HCT116 (cell line): ENCODE data around the gene AKAP11. TPM values are rescaled to one million over a fixed set of nuclear protein-coding genes. Genes with fewer than 3 reads are reported as not detected.

ENCODE experiments used
- ATAC-seq: fragments of 200-7000 bp; cut with Tn5 transposase; 2 replicates; pipeline ENCODE4 v1.9.1; 2020; ENCODE audit warnings: mild to moderate bottlenecking, moderate library complexity
- BruUV-seq: library from RNA; stranded (reverse); fragments of 400-500 nt; replicated peaks from 2 replicates; lab custom pipeline; 2021; lab: Mats Ljungman, UMichigan
- CTCF ChIA-PET: fragments of 300-600 bp; sonication (Branson Sonifier 250); formaldehyde crosslinking; loops from one replicate; lab custom pipeline; 2021; ENCODE audit warnings: antibody characterized with exemption; lab: Charles Lee
- POLR2A ChIA-PET: fragments of 300-600, 350-600 bp; sonication (Branson Sonifier 250); formaldehyde crosslinking; loops from one replicate; lab custom pipeline; 2021; ENCODE audit warnings: antibody characterized with exemption; lab: Charles Lee
- RAD21 ChIA-PET, 2 experiments: fragments of 300-600 bp; sonication (Branson Sonifier 250); formaldehyde crosslinking; loops; one replicate each; lab custom pipeline; 2023; ENCODE audit warnings: low total read pairs in 2 of 2; ENCODE audit not compliant: uncharacterized antibody in 2 of 2, unreplicated experiment in 2 of 2, low non-redundant PET in 1 of 2; lab: Charles Lee
- DNase-seq: peaks from one replicate; pipeline ENCODE4 v3.0.0-alpha.2; 2010; ENCODE audit warnings: low read depth, low spot score
- H2AFZ ChIP-seq: fragments of 200-600 bp; shearing (Covaris generic), sonication (generic); 2 replicates; pipeline ENCODE4 v1.6.1; 2017; ENCODE audit warnings: low read depth, mixed run types, mixed read lengths, antibody characterized with exemption, low read length; ENCODE audit not compliant: poor library complexity, severe bottlenecking
- H3K27ac ChIP-seq: 2 replicates; pipeline ENCODE4 v1.5.1; 2012; ENCODE audit warnings: low read depth, low read length
- H3K27me3 ChIP-seq: fragments of 200-600 bp; sonication (generic); 2 replicates; pipeline ENCODE4 v1.6.1; 2016; ENCODE audit warnings: mixed run types, low read length, mixed read lengths; ENCODE audit not compliant: insufficient read depth
- H3K36me3 ChIP-seq, 2 experiments: fragments of 200-500 bp in 1 of 2; fragments of 200-600 bp in 1 of 2; sonication (Bioruptor generic) in 1 of 2; sonication (generic) in 1 of 2; 2 replicates each; pipeline versions ENCODE4 v1.5.1 to v1.6.1; 2014 to 2016; ENCODE audit warnings: low read length in 2 of 2, inconsistent platforms in 1 of 2, mixed read lengths in 1 of 2, mixed run types in 1 of 2; ENCODE audit not compliant: insufficient read depth in 2 of 2, control insufficient read depth in 1 of 2
- H3K4me1 ChIP-seq, 2 experiments: fragments of 200-600 bp in 1 of 2; sonication (generic) in 1 of 2; 2 replicates each; pipeline versions ENCODE4 v1.5.1 to v1.6.1; 2012 to 2017; ENCODE audit warnings: low read length in 2 of 2, inconsistent platforms in 1 of 2, mild to moderate bottlenecking in 1 of 2, mixed read lengths in 1 of 2, mixed run types in 1 of 2, moderate library complexity in 1 of 2; ENCODE audit not compliant: insufficient read depth in 2 of 2, control insufficient read depth in 1 of 2
- H3K4me2 ChIP-seq: fragments of 200-600 bp; sonication (generic); 2 replicates; pipeline ENCODE4 v1.6.1; 2017; ENCODE audit warnings: mixed run types, low read length, mixed read lengths
- H3K4me3 ChIP-seq, 2 experiments: fragments of 200-600 bp in 1 of 2; sonication (generic) in 1 of 2; replicated peaks in 1 of 2; 2 replicates each; pipeline ENCODE4 v1.5.1; 2011 to 2016; ENCODE audit warnings: low read length in 2 of 2, control low read depth in 1 of 2, low read depth in 1 of 2, mild to moderate bottlenecking in 1 of 2, mixed read lengths in 1 of 2, mixed run types in 1 of 2
- H3K79me2 ChIP-seq: fragments of 200-600 bp; sonication (generic); 2 replicates; pipeline ENCODE4 v1.6.1; 2017; ENCODE audit warnings: mild to moderate bottlenecking, mixed run types, low read length, moderate library complexity, mixed read lengths; ENCODE audit not compliant: insufficient read depth
- H3K9ac ChIP-seq: fragments of 200-600 bp; sonication (generic); 2 replicates; pipeline ENCODE4 v1.6.1; 2016; ENCODE audit warnings: low read length, mixed read lengths
- H3K9me2 ChIP-seq: fragments of 200-600 bp; sonication (generic), shearing (Covaris generic); 2 replicates; pipeline ENCODE4 v1.6.1; 2017; ENCODE audit warnings: mixed run types, mild to moderate bottlenecking, moderate library complexity; ENCODE audit not compliant: insufficient read depth
- H3K9me3 ChIP-seq, 2 experiments: fragments of 200-500 bp in 1 of 2; fragments of 200-600 bp in 1 of 2; sonication (Bioruptor generic) in 1 of 2; sonication (generic) in 1 of 2; 2 replicates each; pipeline ENCODE4 v1.6.1; 2014 to 2017; ENCODE audit warnings: low read length in 2 of 2, mixed read lengths in 2 of 2, inconsistent platforms in 1 of 2, low read depth in 1 of 2, mild to moderate bottlenecking in 1 of 2, mixed run types in 1 of 2, moderate library complexity in 1 of 2; ENCODE audit not compliant: control insufficient read depth in 1 of 2, insufficient read depth in 1 of 2
- H4K20me1 ChIP-seq: fragments of 200-600 bp; sonication (generic), shearing (Covaris generic); 2 replicates; pipeline ENCODE4 v1.6.1; 2017; ENCODE audit warnings: mixed run types, mild to moderate bottlenecking, moderate library complexity; ENCODE audit not compliant: insufficient read depth
- CBX3 ChIP-seq: IDR thresholded peaks from 2 replicates; pipeline ENCODE4 v1.6.1; 2012; ENCODE audit warnings: low read depth
- EGR1 ChIP-seq: IDR thresholded peaks from 2 replicates; pipeline ENCODE4 v1.6.1; 2012; ENCODE audit warnings: low read depth
- EZH2 ChIP-seq: fragments of 200-600 bp; sonication (generic); IDR thresholded peaks from 2 replicates; pipeline ENCODE4 v1.6.1; 2017; ENCODE audit warnings: antibody characterized with exemption, mixed run types
- EZH2phosphoT487 ChIP-seq: fragments of 200-600 bp; IDR thresholded peaks from 2 replicates; pipeline ENCODE4 v1.6.1; 2018; ENCODE audit warnings: antibody characterized with exemption, borderline replicate concordance
- JUND ChIP-seq: IDR thresholded peaks from 2 replicates; pipeline ENCODE4 v1.6.1; 2012
- POLR2A ChIP-seq: IDR thresholded peaks from 2 replicates; pipeline ENCODE4 v1.7.0; 2011; ENCODE audit warnings: borderline replicate concordance; ENCODE audit not compliant: insufficient read depth, insufficient read length; ENCODE audit errors: extremely low read depth
- SIN3A ChIP-seq: IDR thresholded peaks from 2 replicates; pipeline ENCODE4 v1.6.1; 2012; ENCODE audit warnings: low read depth
- SP1 ChIP-seq: IDR thresholded peaks from 2 replicates; pipeline ENCODE4 v1.6.1; 2012; ENCODE audit warnings: low read depth
- TCF7L2 ChIP-seq: IDR thresholded peaks from 2 replicates; pipeline ENCODE4 v1.7.0; 2011; ENCODE audit warnings: borderline replicate concordance, inconsistent platforms; ENCODE audit not compliant: insufficient read depth, insufficient read length; ENCODE audit errors: extremely low read depth
- YY1 ChIP-seq: IDR thresholded peaks from 2 replicates; pipeline ENCODE4 v1.6.1; 2011; ENCODE audit warnings: low read length, low read depth, moderate library complexity, mild to moderate bottlenecking; ENCODE audit not compliant: insufficient replicate concordance; ENCODE audit errors: extremely low read depth
- ZFX ChIP-seq: fragments of 450-650 bp; IDR thresholded peaks from 2 replicates; pipeline ENCODE4 v1.6.1; 2017
- ZNF274 ChIP-seq: fragments of 200-500 bp; sonication (Bioruptor generic); IDR thresholded peaks from 2 replicates; pipeline ENCODE4 v1.6.1; 2014; ENCODE audit warnings: mild to moderate bottlenecking, low read depth, low read length, inconsistent platforms
- intact Hi-C: fragments of 100-400 bp; cut with micrococcal nuclease; formaldehyde crosslinking; loops from 2 replicates; pipeline ENCODE4 v1.10.0; 2022
- total RNA-seq: library from RNA; stranded (reverse); gene quantifications from one replicate; pipeline ENCODE4 v1.2.1, GENCODE V29; 2021; ENCODE audit not compliant: unreplicated experiment
- TF ChIP-seq, protein P1 (sequence below): IDR thresholded peaks from 2 replicates; pipeline ENCODE4 v1.6.1; 2012; ENCODE audit warnings: low read depth
- TF ChIP-seq, protein P2 (sequence below): IDR thresholded peaks from 2 replicates; pipeline ENCODE4 v1.6.1; 2012
- TF ChIP-seq, protein P3 (sequence below), 3 experiments: fragments of 200-600 bp in 1 of 3; sonication (generic) in 1 of 3; IDR thresholded peaks in 2 of 3; conservative IDR thresholded peaks in 1 of 3; 2 replicates each; pipeline ENCODE4 v1.5.1; 2012 to 2017; ENCODE audit warnings: low read depth in 2 of 3, low read length in 2 of 3, antibody characterized with exemption in 1 of 3, borderline replicate concordance in 1 of 3, control low read depth in 1 of 3, mild to moderate bottlenecking in 1 of 3, mixed read lengths in 1 of 3, mixed run types in 1 of 3, moderate library complexity in 1 of 3; ENCODE audit not compliant: insufficient read depth in 1 of 3

Gene AKAP11
- total RNA-seq, 1 experiment from 2014 or later: 21.7 TPM

DNA sequence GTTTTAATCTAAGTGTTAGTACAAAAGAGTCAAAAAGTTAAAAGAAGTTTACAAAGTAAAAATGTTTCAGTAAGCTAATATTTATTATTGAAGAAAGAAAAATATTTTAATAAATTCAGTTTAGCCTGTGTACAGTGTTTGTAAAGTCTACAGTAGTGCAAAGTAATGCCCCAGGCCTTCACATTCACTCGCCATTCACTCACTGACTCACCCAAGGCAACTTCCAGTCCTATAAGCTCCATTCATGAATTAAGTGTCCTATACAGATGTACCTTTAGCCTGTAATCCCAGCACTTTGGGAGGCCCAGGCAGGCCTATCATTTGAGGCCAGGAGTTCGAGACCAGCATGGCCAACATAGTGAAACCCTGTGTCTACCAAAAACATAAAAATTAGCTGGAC, 24.1 kb upstream of the AKAP11 start:
- no TSS peak for BruUV-seq
- H3K79me2 ChIP-seq: no peaks in the 10 kb centered on the region
- H3K9ac ChIP-seq: no peak overlapping the region
- intact Hi-C loops: no loop called here
- no peaks in the 10 kb centered on the region for H4K20me1 ChIP-seq
- H3K4me3 ChIP-seq: no peak overlapping the region
- no peaks in the 10 kb centered on the region for H3K4me1 ChIP-seq
- POLR2A ChIA-PET: no interaction called here
- no peaks in the 10 kb centered on the region for H3K27me3 ChIP-seq
- no peaks in the 10 kb centered on the region for H3K36me3 ChIP-seq
- H3K9me3 ChIP-seq: no peaks in the 10 kb centered on the region
- H3K9me2 ChIP-seq: no peaks in the 10 kb centered on the region
- no peak overlapping the region for H3K4me2 ChIP-seq
- DNase-seq (no peak), ATAC-seq (no peak)
- H2AFZ ChIP-seq: no peak overlapping the region
- CTCF ChIA-PET: no interaction called here
- RAD21 ChIA-PET: no interaction called here
- TF ChIP-seq ZFX (no peak), POLR2A (no peak), YY1 (no peak), CBX3 (no peak), TCF7L2 (no peak)
- H3K27ac ChIP-seq: no peak overlapping the region

- ChIA-PET POLR2A (no interaction called here), CTCF (no interaction called here), RAD21 (no interaction called here)
- ATAC-seq (no peak), DNase-seq (no peak)
- Histone ChIP-seq H3K9me3 (no peaks in the 10 kb centered on the region), H2AFZ (no peak overlapping the region), H3K27me3 (no peaks in the 10 kb centered on the region), H4K20me1 (no peaks in the 10 kb centered on the region), H3K27ac (no peak overlapping the region), H3K4me2 (no peak overlapping the region), H3K4me3 (no peak overlapping the region), H3K79me2 (no peaks in the 10 kb centered on the region), H3K9me2 (no peaks in the 10 kb centered on the region), H3K9ac (no peak overlapping the region), H3K4me1 (no peaks in the 10 kb centered on the region), H3K36me3 (no peaks in the 10 kb centered on the region)
- BruUV-seq: no TSS peak
- intact Hi-C loops: no loop called here
- TF ChIP-seq, protein P1, sequence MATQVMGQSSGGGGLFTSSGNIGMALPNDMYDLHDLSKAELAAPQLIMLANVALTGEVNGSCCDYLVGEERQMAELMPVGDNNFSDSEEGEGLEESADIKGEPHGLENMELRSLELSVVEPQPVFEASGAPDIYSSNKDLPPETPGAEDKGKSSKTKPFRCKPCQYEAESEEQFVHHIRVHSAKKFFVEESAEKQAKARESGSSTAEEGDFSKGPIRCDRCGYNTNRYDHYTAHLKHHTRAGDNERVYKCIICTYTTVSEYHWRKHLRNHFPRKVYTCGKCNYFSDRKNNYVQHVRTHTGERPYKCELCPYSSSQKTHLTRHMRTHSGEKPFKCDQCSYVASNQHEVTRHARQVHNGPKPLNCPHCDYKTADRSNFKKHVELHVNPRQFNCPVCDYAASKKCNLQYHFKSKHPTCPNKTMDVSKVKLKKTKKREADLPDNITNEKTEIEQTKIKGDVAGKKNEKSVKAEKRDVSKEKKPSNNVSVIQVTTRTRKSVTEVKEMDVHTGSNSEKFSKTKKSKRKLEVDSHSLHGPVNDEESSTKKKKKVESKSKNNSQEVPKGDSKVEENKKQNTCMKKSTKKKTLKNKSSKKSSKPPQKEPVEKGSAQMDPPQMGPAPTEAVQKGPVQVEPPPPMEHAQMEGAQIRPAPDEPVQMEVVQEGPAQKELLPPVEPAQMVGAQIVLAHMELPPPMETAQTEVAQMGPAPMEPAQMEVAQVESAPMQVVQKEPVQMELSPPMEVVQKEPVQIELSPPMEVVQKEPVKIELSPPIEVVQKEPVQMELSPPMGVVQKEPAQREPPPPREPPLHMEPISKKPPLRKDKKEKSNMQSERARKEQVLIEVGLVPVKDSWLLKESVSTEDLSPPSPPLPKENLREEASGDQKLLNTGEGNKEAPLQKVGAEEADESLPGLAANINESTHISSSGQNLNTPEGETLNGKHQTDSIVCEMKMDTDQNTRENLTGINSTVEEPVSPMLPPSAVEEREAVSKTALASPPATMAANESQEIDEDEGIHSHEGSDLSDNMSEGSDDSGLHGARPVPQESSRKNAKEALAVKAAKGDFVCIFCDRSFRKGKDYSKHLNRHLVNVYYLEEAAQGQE: no peak
- no peak for TF ChIP-seq ZFX
- TF ChIP-seq EZH2phosphoT487: no peak
- no peak for TF ChIP-seq SIN3A
- no peak for TF ChIP-seq EGR1
- no peak for TF ChIP-seq CBX3
- TF ChIP-seq ZNF274: no peak
- no peak for TF ChIP-seq JUND
- no peak for TF ChIP-seq TCF7L2
- TF ChIP-seq, protein P2, sequence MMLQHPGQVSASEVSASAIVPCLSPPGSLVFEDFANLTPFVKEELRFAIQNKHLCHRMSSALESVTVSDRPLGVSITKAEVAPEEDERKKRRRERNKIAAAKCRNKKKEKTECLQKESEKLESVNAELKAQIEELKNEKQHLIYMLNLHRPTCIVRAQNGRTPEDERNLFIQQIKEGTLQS: no peak
- TF ChIP-seq POLR2A: no peak
- TF ChIP-seq, protein P3, sequence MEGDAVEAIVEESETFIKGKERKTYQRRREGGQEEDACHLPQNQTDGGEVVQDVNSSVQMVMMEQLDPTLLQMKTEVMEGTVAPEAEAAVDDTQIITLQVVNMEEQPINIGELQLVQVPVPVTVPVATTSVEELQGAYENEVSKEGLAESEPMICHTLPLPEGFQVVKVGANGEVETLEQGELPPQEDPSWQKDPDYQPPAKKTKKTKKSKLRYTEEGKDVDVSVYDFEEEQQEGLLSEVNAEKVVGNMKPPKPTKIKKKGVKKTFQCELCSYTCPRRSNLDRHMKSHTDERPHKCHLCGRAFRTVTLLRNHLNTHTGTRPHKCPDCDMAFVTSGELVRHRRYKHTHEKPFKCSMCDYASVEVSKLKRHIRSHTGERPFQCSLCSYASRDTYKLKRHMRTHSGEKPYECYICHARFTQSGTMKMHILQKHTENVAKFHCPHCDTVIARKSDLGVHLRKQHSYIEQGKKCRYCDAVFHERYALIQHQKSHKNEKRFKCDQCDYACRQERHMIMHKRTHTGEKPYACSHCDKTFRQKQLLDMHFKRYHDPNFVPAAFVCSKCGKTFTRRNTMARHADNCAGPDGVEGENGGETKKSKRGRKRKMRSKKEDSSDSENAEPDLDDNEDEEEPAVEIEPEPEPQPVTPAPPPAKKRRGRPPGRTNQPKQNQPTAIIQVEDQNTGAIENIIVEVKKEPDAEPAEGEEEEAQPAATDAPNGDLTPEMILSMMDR (IDR thresholded peaks at IDR 0.05 in 2 of 3, conservative IDR thresholded peaks at IDR 0.05 in 1 of 3; ENCODE audit: borderline replicate concordance in 1 of 3, insufficient read depth in 1 of 3, low read depth in 2 of 3, low read length in 2 of 3): no peak
- no peak for TF ChIP-seq SP1
- no peak for TF ChIP-seq EZH2
Measured at GRCh38 chr13:42255886-42256285, 16.1 kb upstream of the AKAP11 start.
